ENCODE results near the gene ECE1. TPM values are rescaled to one million over a fixed set of nuclear protein-coding genes. Genes with fewer than 3 reads are reported as not detected.

ECE1 gene
- total and polyA plus RNA-seq, 2 of the 13 experiments (the other 11 are each of a cell fraction or from before 2014, with no cell fraction given): 13.5 to 21.2 TPM

DNA sequence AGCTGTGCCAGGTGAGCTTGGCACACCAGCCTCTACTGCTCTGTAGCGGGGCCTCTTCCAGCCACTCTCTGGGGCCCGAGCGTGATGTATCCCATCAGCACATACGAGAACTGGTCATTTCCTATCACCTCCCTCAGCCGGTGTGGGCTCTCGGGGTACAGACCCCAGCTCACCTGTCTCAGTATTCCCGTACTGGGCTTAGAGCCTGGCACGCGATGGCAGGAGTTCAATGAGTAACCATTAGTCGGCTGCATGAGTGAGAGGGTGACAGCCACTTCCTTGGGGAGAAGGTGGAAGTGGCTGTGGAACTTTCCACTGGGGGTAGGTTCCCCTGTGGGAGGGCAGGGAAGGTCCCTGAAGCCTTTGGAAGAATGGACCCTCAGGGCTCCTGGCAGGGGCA, 46.1 kb downstream of the ECE1 start (continued):
- TF ChIP-seq, protein P1, sequence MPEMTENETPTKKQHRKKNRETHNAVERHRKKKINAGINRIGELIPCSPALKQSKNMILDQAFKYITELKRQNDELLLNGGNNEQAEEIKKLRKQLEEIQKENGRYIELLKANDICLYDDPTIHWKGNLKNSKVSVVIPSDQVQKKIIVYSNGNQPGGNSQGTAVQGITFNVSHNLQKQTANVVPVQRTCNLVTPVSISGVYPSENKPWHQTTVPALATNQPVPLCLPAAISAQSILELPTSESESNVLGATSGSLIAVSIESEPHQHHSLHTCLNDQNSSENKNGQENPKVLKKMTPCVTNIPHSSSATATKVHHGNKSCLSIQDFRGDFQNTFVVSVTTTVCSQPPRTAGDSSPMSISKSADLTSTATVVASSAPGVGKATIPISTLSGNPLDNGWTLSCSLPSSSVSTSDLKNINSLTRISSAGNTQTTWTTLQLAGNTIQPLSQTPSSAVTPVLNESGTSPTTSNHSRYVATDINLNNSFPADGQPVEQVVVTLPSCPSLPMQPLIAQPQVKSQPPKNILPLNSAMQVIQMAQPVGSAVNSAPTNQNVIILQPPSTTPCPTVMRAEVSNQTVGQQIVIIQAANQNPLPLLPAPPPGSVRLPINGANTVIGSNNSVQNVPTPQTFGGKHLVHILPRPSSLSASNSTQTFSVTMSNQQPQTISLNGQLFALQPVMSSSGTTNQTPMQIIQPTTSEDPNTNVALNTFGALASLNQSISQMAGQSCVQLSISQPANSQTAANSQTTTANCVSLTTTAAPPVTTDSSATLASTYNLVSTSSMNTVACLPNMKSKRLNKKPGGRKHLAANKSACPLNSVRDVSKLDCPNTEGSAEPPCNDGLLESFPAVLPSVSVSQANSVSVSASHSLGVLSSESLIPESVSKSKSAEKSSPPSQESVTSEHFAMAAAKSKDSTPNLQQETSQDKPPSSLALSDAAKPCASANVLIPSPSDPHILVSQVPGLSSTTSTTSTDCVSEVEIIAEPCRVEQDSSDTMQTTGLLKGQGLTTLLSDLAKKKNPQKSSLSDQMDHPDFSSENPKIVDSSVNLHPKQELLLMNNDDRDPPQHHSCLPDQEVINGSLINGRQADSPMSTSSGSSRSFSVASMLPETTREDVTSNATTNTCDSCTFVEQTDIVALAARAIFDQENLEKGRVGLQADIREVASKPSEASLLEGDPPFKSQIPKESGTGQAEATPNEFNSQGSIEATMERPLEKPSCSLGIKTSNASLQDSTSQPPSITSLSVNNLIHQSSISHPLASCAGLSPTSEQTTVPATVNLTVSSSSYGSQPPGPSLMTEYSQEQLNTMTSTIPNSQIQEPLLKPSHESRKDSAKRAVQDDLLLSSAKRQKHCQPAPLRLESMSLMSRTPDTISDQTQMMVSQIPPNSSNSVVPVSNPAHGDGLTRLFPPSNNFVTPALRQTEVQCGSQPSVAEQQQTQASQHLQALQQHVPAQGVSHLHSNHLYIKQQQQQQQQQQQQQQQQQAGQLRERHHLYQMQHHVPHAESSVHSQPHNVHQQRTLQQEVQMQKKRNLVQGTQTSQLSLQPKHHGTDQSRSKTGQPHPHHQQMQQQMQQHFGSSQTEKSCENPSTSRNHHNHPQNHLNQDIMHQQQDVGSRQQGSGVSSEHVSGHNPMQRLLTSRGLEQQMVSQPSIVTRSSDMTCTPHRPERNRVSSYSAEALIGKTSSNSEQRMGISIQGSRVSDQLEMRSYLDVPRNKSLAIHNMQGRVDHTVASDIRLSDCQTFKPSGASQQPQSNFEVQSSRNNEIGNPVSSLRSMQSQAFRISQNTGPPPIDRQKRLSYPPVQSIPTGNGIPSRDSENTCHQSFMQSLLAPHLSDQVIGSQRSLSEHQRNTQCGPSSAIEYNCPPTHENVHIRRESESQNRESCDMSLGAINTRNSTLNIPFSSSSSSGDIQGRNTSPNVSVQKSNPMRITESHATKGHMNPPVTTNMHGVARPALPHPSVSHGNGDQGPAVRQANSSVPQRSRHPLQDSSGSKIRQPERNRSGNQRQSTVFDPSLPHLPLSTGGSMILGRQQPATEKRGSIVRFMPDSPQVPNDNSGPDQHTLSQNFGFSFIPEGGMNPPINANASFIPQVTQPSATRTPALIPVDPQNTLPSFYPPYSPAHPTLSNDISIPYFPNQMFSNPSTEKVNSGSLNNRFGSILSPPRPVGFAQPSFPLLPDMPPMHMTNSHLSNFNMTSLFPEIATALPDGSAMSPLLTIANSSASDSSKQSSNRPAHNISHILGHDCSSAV (CRISPR knock-in tag; IDR thresholded peaks at IDR 0.05; ENCODE audit: borderline replicate concordance): no peak
- TF ChIP-seq JARID2 (CRISPR knock-in tag; IDR thresholded peaks at IDR 0.05; ENCODE audit: insufficient replicate concordance): no peak
- no peak for TF ChIP-seq ISX (CRISPR knock-in tag; conservative IDR thresholded peaks at IDR 0.05)
- no peak for TF ChIP-seq ZNF672 (CRISPR knock-in tag; IDR thresholded peaks at IDR 0.05)

DNA sequence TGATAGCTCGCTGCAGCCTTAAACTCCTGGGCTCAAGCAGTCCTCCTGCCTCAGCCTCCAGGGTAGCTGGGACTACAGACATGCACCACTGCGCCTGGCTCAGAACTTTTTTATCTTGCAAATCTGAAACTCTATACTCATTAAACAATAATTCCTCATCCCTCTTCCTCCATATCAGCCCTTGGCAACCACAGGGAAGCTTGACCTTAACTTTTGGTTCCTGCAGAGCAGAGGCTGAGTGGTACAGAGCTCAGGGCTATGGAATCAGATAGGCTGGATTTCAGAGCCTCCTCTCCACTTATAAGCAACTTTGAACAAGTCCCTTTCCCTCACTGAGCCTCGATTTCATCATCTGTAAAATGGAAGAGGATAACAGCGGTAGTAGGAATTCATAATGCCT, 47.4 kb downstream of the ECE1 start:
- Histone ChIP-seq H3K27me3 (ENCODE audit: control insufficient read depth in 1 of 2, insufficient read depth in 2 of 2, low read length in 2 of 2) (no peaks in the 10 kb centered on the region), H3K27ac (ENCODE audit: extremely low read length, insufficient read depth, low read length) (no peak overlapping the region), H3K4me2 (ENCODE audit: low read depth, low read length) (no peak overlapping the region), H3K79me2 (ENCODE audit: insufficient read depth, low read length) (no peaks in the 10 kb centered on the region), H3K9me3 (ENCODE audit: low read length) (no peaks in the 10 kb centered on the region), H3K4me1 (ENCODE audit: insufficient read depth, low read length) (peaks cover 11% of the 10 kb centered on the region), H3K4me3 (replicated peaks in 1 of 3; ENCODE audit: insufficient read depth in 1 of 3, low read depth in 2 of 3, low read length in 3 of 3) (no peak overlapping the region), H3K9ac (ENCODE audit: insufficient read depth, low read depth, low read length) (no peak overlapping the region), H2AFZ (ENCODE audit: low read length) (no peak overlapping the region), H3K36me3 (replicated peaks in 1 of 2; ENCODE audit: control insufficient read depth in 1 of 2, insufficient read depth in 2 of 2, low read length in 2 of 2) (peaks cover 5 to 18% of the 10 kb centered on the region in 2 experiments; a peak in 4 of 5 replicates), H4K20me1 (ENCODE audit: insufficient read depth, low read length) (no peaks in the 10 kb centered on the region)
- WGBS (ENCODE audit: low lambda C conversion rate): 76% methylated on average over 4 of the region's 4 CpGs
- POLR2A ChIA-PET: no interaction called here
- in situ Hi-C loops (cut with HindIII; ENCODE audit: extremely low pct_ligation_motif_present, low pct_unique_long_range_greater_than_20kb): loop anchor here (25.0 kb wide), 1 partner anchor 244 kb away; no protein-coding TSS in a partner anchor
- intact Hi-C loops (cut with micrococcal nuclease; ENCODE audit: unreplicated experiment): no loop called here
- BruUV-seq (replicated peaks): no TSS peak
- no peak for TF ChIP-seq KLF6 (CRISPR knock-in tag; IDR thresholded peaks at IDR 0.05)
- no peak for FAIRE-seq
- no peak for DNase-seq (ENCODE audit: low spot score)
- ATAC-seq: no peak
- CTCF ChIA-PET (ENCODE audit: low intra/inter-chr PET ratio, low total read pairs): no interaction called here

All from HepG2 (cell line).